HepG2 (cell line): ENCODE results near the gene LRRC3C. TPM values are rescaled to one million over a fixed set of nuclear protein-coding genes. Genes with fewer than 3 reads are reported as not detected.

Experiments used
- BATF2 ChIP-seq: sonication (generic); formaldehyde crosslinking; IDR thresholded peaks from 2 replicates; pipeline ENCODE4 v1.8.0; 2022; ENCODE audit warnings: mild to moderate bottlenecking, missing genetic modification reagents, moderate library complexity
- BCL3 ChIP-seq: sonication (generic); formaldehyde crosslinking; IDR thresholded peaks from 2 replicates; pipeline ENCODE4 v1.5.1; 2020; ENCODE audit warnings: mild to moderate bottlenecking, missing genetic modification reagents, moderate library complexity
- DZIP1 ChIP-seq: sonication (generic); formaldehyde crosslinking; IDR thresholded peaks from 2 replicates; pipeline ENCODE4 v1.5.0; 2020; ENCODE audit warnings: mild to moderate bottlenecking, missing genetic modification reagents
- E2F5 ChIP-seq: sonication (generic); formaldehyde crosslinking; conservative IDR thresholded peaks from 2 replicates; pipeline ENCODE4 v1.4.0; 2020; ENCODE audit warnings: missing genetic modification reagents
- FOXJ3 ChIP-seq: sonication (generic); formaldehyde crosslinking; IDR thresholded peaks from 2 replicates; pipeline ENCODE4 v1.4.0; 2020; ENCODE audit warnings: missing genetic modification reagents, mild to moderate bottlenecking, borderline replicate concordance
- GMEB1 ChIP-seq: sonication (generic); formaldehyde crosslinking; IDR thresholded peaks from 2 replicates; pipeline ENCODE4 v1.5.1; 2020; ENCODE audit warnings: missing genetic modification reagents, mild to moderate bottlenecking, borderline replicate concordance
- HDAC6 ChIP-seq: fragments of 200-600 bp; sonication (generic); IDR thresholded peaks from 2 replicates; pipeline ENCODE4 v1.7.0; 2017; ENCODE audit warnings: mild to moderate bottlenecking, antibody characterized with exemption, low read length, low read depth
- IRF9 ChIP-seq: sonication (generic); formaldehyde crosslinking; IDR thresholded peaks from 2 replicates; pipeline ENCODE4 v1.8.0; 2022; ENCODE audit warnings: missing genetic modification reagents, mild to moderate bottlenecking, borderline replicate concordance
- KDM6A ChIP-seq: IDR thresholded peaks from 2 replicates; pipeline ENCODE4 v1.6.1; 2016; ENCODE audit warnings: low read depth
- RFX5 ChIP-seq: IDR thresholded peaks from 2 replicates; pipeline ENCODE4 v1.6.1; 2011; ENCODE audit warnings: low read depth, low read length, improper control_type of control experiment
- SCMH1 ChIP-seq: sonication (generic); formaldehyde crosslinking; IDR thresholded peaks from 2 replicates; pipeline ENCODE4 v1.9.0; 2021; ENCODE audit warnings: missing genetic modification reagents, mild to moderate bottlenecking, borderline replicate concordance
- ZBTB33 ChIP-seq: sonication (generic); formaldehyde crosslinking; IDR thresholded peaks from 2 replicates; pipeline ENCODE4 v1.4.0; 2020; ENCODE audit warnings: missing genetic modification reagents
- ZNF343 ChIP-seq: sonication (generic); formaldehyde crosslinking; IDR thresholded peaks from 2 replicates; pipeline ENCODE4 v1.4.0; 2020; ENCODE audit warnings: mild to moderate bottlenecking, missing genetic modification reagents
- ZNF670 ChIP-seq: sonication (generic); formaldehyde crosslinking; IDR thresholded peaks from 2 replicates; pipeline ENCODE4 v1.8.0; 2022; ENCODE audit warnings: mild to moderate bottlenecking, missing genetic modification reagents, borderline replicate concordance
- ZNF703 ChIP-seq: sonication (generic); formaldehyde crosslinking; IDR thresholded peaks from 2 replicates; pipeline ENCODE4 v1.5.1; 2020; ENCODE audit warnings: missing genetic modification reagents, mild to moderate bottlenecking, moderate library complexity, borderline replicate concordance
- polyA plus RNA-seq, 8 experiments: library from polyadenylated mRNA; depleted of rRNA in 3 of 8; stranded (reverse) in 7 of 8; unstranded in 1 of 8; fragments of >200 nt; fragmentation: Illumina TruSeq in 4 of 8; extraction: Trizol in 4 of 8; gene quantifications; 2 replicates each; pipeline versions ENCODE4 v1.2.1 to v1.2.3, GENCODE V29; 2011 to 2016; ENCODE audit warnings: low read depth in 4 of 8, missing spikeins in 1 of 8, mixed read lengths in 1 of 8; ENCODE audit not compliant: insufficient read depth in 1 of 8
- total RNA-seq, 5 experiments: library from RNA; depleted of rRNA; stranded (reverse); fragments of >200 nt; fragmentation: Illumina TruSeq; extraction: Trizol; gene quantifications; 2 replicates each; pipeline ENCODE4 v1.2.3, GENCODE V29; 2016; ENCODE audit warnings: low read depth in 1 of 5

Gene LRRC3C
- total and polyA plus RNA-seq, 2 of the 13 experiments (the other 11 are each of a cell fraction or from before 2014, with no cell fraction given) = 0.17 TPM; not detected in 1

- TF ChIP-seq IRF9 (CRISPR knock-in tag) (peak; percentile 96), ZNF703 (CRISPR knock-in tag) (no peak), GMEB1 (CRISPR knock-in tag) (peak; percentile 76), BATF2 (CRISPR knock-in tag) (peak; percentile 90), E2F5 (peak; percentile 54; the same call in 1 of the 2 replicates), ZNF670 (CRISPR knock-in tag) (peak; percentile 96), HDAC6 (no peak), BCL3 (CRISPR knock-in tag) (peak; percentile 99), RFX5 (no peak; the same call in 1 of the 2 replicates), SCMH1 (CRISPR knock-in tag) (no peak), ZBTB33 (CRISPR knock-in tag) (peak; percentile 80; the same call in 1 of the 2 replicates), FOXJ3 (CRISPR knock-in tag) (peak; percentile 97), KDM6A (CRISPR knock-in tag) (peak; percentile 99), ZNF343 (CRISPR knock-in tag) (peak; percentile 97), DZIP1 (CRISPR knock-in tag) (no peak)
These were observed 3.5 kb upstream of the LRRC3C start (continued) for GRCh38 chr17:39923836-39924690.
